ENCODE results near the gene GABRB2.

GABRB2 gene

GRCh38 chr5:161387121-161387520 is 159.4 kb downstream of the GABRB2 start:
- DNase-seq (ENCODE audit: low read depth), result no peak

DNA sequence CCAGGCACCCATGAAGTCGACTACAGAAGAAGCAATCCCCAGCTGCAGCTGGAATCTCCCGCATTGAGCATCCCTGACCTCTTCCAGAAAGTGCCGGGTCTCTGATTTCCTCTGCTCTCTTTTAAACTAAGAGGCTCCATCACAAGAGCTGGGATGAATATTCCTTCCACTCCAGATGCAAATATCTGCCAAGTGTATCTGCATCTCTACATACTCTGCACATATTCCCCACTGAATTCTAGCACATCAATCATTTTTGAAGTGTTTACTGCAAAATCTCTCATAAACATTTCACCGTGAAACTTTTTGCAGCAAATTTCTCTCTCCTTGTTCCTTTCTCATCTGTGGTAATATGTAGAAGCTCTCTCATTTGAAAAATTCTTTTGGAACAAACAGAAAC is 161.5 kb downstream of the GABRB2 start:
- no peak for DNase-seq (ENCODE audit: low read depth)

- DNase-seq (ENCODE audit: low read depth), result no peak
Observed at GRCh38 chr5:161382685-161383084, 163.8 kb downstream of the GABRB2 start.

DNA sequence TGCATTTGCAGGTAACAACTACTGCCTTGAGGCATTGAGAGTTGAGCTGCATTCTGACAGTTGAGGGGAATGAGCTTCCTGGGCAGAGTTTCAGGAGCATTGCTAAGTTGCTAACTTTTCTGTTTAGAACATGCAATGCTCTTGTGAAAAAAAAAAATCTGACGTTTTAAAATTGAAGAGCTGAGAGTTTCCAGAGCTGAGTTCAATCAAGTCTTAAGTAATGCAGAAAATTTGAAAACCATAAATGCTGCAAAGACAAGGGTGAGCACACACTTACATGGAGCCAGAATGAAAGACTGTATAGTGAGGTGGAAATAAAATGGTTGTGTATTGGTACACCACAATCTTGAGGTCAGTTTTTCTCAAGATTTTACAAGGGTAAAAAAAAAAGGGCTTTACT is 166.0 kb downstream of the GABRB2 start:
- DNase-seq (ENCODE audit: low read depth), result no peak

DNA sequence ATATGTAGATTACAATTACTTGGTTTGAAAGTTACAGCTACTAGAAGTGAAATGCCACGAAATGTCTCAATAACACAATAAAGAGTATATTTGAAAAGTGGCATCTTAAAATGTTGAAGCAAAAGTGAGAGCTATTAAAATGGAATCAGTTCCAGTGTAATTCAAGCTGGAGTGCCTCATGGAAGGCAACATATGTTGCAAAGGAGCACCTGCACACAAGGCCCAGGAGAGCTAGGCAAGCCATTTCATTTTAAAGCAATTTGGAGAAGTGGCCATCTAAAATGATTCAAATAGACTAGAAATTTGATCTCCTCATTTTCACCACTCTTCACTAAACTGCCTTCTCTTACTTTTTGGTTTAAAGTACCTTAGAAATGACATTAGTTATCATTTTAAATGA is 167.8 kb downstream of the GABRB2 start:
- DNase-seq (ENCODE audit: low read depth), result no peak

GRCh38 chr5:161376034-161376433 is 170.5 kb downstream of the GABRB2 start:
- DNase-seq (ENCODE audit: low read depth), result no peak

GRCh38 chr5:161373345-161373707 is 173.2 kb downstream of the GABRB2 start:
- DNase-seq (ENCODE audit: low read depth), result no peak

DNA sequence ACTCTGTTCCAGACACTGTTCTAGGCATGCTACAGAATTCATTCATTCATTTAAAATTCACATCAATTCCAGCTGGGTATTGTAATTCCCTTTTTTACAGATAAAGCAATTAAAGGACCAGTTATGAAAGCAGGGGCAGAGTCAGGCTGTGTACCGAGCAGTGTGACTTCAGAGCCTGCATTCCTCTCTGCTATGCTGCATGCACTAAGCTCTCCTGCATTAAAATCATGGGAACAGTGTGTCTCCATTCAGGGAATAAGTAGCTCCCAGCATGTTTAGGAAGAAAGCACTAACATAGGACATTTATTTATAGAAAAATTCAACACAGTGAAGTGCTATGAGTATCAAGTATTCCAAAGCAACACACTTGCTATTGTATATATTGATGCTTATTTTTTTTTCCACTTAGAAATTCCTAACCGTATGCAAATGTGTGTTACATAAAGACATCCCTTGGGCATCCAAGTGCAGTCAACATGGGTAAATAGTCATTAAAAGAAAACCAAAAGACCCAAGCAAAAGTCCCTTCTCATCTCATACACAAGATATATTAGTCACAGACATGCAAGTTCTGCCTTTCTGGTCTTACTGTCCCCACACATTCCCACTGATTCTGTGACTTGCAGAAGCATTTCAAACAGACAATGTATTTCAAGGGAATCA is 173.7 kb downstream of the GABRB2 start:
- no peak for DNase-seq (ENCODE audit: low read depth)

- DNase-seq (ENCODE audit: low read depth), result no peak
Observed at GRCh38 chr5:161369022-161369421, 177.5 kb downstream of the GABRB2 start.

DNA sequence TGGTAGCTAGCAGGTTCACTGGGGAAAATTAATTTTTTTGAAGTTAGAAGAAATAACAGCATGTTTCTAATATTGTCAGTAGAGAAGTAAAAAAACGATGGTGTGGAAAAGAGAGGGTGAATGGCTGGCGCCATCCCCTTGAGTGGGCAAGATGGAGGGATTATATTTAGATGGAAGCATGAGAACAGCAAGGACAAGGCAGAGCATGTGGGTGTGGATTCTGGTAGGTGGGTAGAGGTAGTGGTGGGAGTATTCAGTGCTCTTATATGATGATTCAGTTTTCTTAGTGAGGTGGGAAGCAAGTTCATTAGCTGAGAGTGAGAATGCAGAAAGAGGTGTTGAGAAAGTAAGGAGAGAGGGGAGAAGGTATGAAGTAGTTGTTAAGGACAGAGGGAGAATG is 188.1 kb downstream of the GABRB2 start:
- DNase-seq (ENCODE audit: low read depth), result no peak

DNA sequence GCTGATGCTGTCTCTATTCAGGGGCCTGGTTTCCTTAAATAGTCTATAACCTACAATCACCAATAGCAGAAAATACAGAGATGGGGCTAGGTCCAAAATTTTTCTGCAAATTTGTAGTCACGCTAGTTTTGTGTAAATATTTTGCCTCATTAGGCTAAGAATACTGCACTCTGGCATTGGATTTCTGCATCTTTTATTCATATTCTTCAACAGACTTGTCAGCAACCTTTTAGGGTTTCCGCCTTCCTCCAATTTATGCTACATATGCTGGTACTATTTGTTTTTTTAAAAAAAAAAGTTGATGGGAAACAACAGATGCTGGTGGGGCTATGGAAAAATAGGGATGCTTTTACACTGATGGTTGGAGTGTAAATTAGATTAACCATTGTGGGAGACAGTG is 202.3 kb downstream of the GABRB2 start:
- no peak for DNase-seq (ENCODE audit: low read depth)

DNA sequence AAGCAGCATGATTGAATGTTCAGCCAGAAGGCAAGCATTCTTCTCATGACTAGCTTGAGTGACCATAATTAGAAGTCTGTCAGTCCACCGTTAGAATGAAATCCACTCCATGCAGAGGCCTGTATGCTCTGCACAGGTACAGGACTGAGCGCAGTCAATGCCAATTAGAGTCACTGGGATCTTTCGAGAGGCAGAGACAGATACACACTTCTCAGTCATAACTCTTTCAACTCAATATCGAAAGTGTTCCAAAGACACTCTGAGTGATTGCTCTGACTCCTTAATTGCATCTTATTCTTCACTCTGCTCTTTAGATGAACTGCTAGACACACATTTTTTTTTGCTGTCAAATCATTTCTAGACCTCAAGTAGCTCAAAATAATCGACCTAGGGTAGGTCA is 203.6 kb downstream of the GABRB2 start:
- DNase-seq (ENCODE audit: low read depth), result no peak

GRCh38 chr5:161340012-161340411 is 206.5 kb downstream of the GABRB2 start:
- no peak for DNase-seq (ENCODE audit: low read depth)

DNA sequence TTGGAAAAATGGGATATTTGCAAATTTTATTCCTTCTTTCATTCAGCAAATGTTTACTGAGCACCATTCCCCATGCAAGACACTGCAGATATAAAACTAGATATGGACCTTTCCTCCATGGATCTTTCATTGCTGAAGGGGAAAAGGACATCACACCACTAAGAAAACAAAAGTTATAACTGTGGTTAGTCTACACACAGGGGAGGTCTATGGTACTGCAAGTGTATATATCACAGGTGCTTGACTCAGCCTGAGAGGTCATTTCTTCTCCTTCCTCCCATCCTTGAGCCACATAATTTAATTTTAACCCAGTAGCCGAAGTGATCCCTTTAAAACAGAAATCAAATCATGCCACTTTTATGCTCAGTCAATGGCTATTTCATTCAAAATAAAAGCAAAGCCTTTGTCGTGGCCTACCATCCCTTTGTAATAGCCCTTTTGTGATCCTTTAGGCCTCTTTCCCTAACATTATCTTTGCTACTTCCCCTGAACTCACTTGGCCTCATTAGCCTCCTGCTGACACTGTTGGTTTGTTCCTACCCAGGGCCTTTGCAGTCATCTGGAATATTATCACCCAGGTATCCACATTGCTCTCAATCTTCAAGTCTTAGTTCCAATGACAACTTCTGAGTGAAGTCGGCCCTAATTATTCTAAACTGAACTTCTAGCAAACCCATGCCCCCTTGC is 213.2 kb downstream of the GABRB2 start:
- no peak for DNase-seq (ENCODE audit: low read depth)

DNA sequence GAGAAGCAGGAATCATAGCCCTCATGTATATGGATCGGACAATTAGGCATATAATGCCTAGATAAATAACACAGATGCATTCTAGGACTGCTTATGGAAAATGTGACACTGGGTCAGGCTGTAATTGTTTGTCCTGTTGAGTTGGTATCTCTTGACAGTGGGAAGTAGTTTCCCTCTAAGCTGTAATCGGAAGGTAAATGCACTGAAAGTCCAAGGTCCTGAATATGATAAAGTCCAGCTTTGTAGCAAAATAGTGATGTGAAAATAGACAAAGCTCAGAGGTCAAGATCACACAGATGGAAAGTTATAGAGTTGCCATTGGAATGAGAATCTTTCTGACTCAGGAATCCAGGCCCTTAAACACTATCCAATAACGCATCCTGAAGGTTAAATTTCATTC is 214.2 kb downstream of the GABRB2 start:
- DNase-seq (ENCODE audit: low read depth), result no peak

DNA sequence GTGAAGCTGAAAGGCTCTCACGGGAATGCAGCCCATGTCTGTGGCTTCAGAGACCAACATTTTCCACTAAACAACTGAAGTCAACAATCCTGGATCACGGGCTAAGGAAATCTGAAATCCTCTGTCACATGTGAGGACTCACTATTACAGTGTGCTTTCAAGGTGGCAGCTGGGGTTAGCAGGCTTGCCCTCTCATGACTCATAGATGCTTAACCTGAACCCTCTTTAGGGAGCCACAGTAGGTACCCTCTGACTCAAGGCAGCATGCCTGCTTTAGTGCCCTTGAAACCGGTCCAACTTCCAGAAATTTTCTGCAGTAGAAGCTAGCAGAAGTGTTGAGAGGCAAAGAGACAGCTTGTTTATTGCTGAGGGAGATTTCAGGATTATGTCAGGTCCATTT is 232.5 kb downstream of the GABRB2 start:
- DNase-seq (ENCODE audit: low read depth), result no peak

DNA sequence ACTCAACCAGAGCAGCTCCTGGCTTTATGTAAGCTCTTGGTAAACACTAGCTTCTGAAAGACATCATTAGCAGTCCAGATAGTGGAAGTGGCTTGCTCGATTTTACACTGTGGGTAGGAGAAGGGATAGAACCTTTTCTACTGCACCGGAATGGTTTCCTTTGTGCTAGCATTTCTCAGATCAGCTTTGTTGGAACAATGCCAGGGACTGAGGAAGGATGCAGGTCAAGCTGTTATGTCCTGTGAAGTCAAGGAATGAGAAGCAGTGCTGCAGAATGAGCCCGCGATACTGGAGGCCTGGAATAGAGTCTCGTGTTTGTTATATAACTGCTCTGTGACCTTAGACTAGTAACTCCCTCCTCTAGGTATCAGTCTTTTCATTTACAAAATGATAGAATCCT is 233.6 kb downstream of the GABRB2 start:
- no peak for DNase-seq (ENCODE audit: low read depth)

DNA sequence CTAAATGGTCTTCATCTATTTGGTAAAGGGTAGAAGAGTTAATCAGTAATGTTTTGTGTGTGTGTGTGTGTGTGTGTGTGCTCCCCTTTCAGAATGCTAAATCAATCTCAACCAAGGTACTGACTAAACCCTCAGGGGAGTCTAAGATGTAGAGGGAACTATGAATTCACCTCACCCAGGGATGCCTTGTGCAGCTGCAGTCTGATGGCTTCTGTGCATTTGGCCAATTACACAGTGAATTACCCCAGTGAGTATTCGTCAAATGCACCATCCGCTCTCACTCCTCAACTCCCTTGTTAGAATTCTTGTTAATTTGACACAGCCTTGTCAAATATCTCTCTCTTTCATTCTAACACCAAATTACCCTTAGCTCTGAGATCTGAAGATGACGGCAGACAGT is 234.6 kb downstream of the GABRB2 start:
- no peak for DNase-seq (ENCODE audit: low read depth)

DNA sequence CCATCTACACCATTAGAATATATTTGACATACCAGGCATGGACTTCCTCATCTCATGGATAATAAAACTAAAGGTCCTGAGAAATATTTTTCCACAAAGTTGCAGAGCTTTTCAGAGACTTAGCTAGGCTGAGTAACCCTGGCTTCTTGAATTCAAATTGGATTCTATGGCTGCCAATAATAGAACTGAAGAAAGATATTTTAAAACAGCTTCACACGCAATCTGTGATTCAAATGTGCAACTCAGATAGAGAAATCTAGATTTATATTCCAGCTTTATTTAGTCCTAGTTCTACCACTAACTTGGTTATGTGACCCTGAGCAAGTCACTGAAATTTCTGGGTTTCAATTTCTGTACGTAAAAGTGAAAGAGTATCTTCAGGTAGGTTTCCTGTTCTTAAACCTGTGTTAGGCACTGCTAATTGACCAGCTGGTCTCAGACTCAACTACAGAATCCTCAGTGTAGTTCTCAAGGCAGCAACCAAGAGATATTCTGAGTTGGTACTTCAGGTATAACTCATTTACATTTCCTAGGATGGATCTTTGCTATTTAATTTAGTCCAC is 235.3 kb downstream of the GABRB2 start:
- DNase-seq (ENCODE audit: low read depth), result no peak

GRCh38 chr5:161306351-161306995 is 240.1 kb downstream of the GABRB2 start:
- DNase-seq (ENCODE audit: low read depth), result no peak

GRCh38 chr5:161305601-161306000 is 240.9 kb downstream of the GABRB2 start:
- no peak for DNase-seq (ENCODE audit: low read depth)

- DNase-seq (ENCODE audit: low read depth), result no peak
Observed at GRCh38 chr5:161302559-161302958, 244.0 kb downstream of the GABRB2 start.

- DNase-seq (ENCODE audit: low read depth), result no peak
Observed at GRCh38 chr5:161301586-161301985, 244.9 kb downstream of the GABRB2 start.
